A673 (cell line): ENCODE measurements around the gene PRR35. TPM values are rescaled to one million over a fixed set of nuclear protein-coding genes. Genes with fewer than 3 reads are reported as not detected.

Source experiments
- BruUV-seq: library from RNA; stranded (reverse); fragments of 400-500 nt; replicated peaks from 2 replicates; lab custom pipeline; 2021; lab: Mats Ljungman, UMichigan
- CTCF ChIA-PET: fragments of 300-600 bp; sonication (Branson Sonifier 250); formaldehyde crosslinking; loops from one replicate; lab custom pipeline; 2022; ENCODE audit warnings: antibody characterized with exemption; lab: Charles Lee
- POLR2A ChIA-PET: fragments of 300-600 bp; sonication (Branson Sonifier 250); formaldehyde crosslinking; loops from one replicate; lab custom pipeline; 2022; ENCODE audit warnings: antibody characterized with exemption; ENCODE audit not compliant: low non-redundant PET; lab: Charles Lee
- DNase-seq: peaks from one replicate; pipeline ENCODE4 v3.0.0-alpha.2; 2015; ENCODE audit warnings: low spot score
- H3K27ac ChIP-seq: fragments of 200-600 bp; sonication (generic); 2 replicates; pipeline ENCODE4 v1.5.1; 2016; ENCODE audit warnings: mixed run types, low read depth, mild to moderate bottlenecking, mixed read lengths, antibody characterized with exemption, low read length; ENCODE audit not compliant: poor library complexity, severe bottlenecking
- H3K27me3 ChIP-seq: fragments of 200-600 bp; sonication (generic); replicated peaks from 2 replicates; pipeline ENCODE4 v1.6.1; 2017; ENCODE audit warnings: mixed run types, low read depth, mild to moderate bottlenecking, mixed read lengths, antibody characterized with exemption, low read length; ENCODE audit not compliant: insufficient read depth, poor library complexity
- H3K36me3 ChIP-seq: fragments of 200-600 bp; sonication (generic); 2 replicates; pipeline ENCODE4 v1.6.1; 2016; ENCODE audit warnings: mixed run types, mild to moderate bottlenecking, mixed read lengths, antibody characterized with exemption, low read length; ENCODE audit not compliant: insufficient read depth, poor library complexity, severe bottlenecking
- H3K4me1 ChIP-seq: fragments of 200-600 bp; sonication (generic); 2 replicates; pipeline ENCODE4 v1.6.1; 2017; ENCODE audit warnings: mixed run types, mild to moderate bottlenecking, mixed read lengths, antibody characterized with exemption, low read length; ENCODE audit not compliant: insufficient read depth, poor library complexity, severe bottlenecking
- H3K4me3 ChIP-seq: fragments of 200-600 bp; sonication (generic); 2 replicates; pipeline ENCODE4 v1.5.1; 2016; ENCODE audit warnings: low read depth, mixed run types, mild to moderate bottlenecking, mixed read lengths, low read length; ENCODE audit not compliant: poor library complexity, severe bottlenecking
- H3K9me3 ChIP-seq: fragments of 200-600 bp; sonication (generic); 2 replicates; pipeline ENCODE4 v1.6.1; 2016; ENCODE audit warnings: mixed run types, low read depth, mild to moderate bottlenecking, mixed read lengths, antibody characterized with exemption, low read length; ENCODE audit not compliant: poor library complexity, severe bottlenecking
- CTCF ChIP-seq: fragments of 300-800, 200-600 bp; sonication (generic); conservative IDR thresholded peaks from 2 replicates; pipeline ENCODE4 v1.5.1; 2017; ENCODE audit warnings: low read depth, mild to moderate bottlenecking, antibody characterized with exemption, low read length, moderate library complexity, mixed read lengths
- EZH2 ChIP-seq: fragments of 200-600 bp; sonication (generic); IDR thresholded peaks from 2 replicates; pipeline ENCODE4 v1.6.1; 2017; ENCODE audit warnings: borderline replicate concordance, low read depth, mild to moderate bottlenecking, mixed read lengths, antibody characterized with exemption, low read length; ENCODE audit not compliant: poor library complexity, severe bottlenecking
- intact Hi-C: fragments of 100-400 bp; cut with micrococcal nuclease; formaldehyde crosslinking; loops from one replicate; pipeline ENCODE4 v1.10.0; 2022; ENCODE audit not compliant: unreplicated experiment
- total RNA-seq: library from RNA; stranded (reverse); gene quantifications from 2 replicates; pipeline ENCODE4 v1.2.3, GENCODE V29; 2021

Gene PRR35
- total RNA-seq, 1 experiment from 2014 or later = not detected

DNA sequence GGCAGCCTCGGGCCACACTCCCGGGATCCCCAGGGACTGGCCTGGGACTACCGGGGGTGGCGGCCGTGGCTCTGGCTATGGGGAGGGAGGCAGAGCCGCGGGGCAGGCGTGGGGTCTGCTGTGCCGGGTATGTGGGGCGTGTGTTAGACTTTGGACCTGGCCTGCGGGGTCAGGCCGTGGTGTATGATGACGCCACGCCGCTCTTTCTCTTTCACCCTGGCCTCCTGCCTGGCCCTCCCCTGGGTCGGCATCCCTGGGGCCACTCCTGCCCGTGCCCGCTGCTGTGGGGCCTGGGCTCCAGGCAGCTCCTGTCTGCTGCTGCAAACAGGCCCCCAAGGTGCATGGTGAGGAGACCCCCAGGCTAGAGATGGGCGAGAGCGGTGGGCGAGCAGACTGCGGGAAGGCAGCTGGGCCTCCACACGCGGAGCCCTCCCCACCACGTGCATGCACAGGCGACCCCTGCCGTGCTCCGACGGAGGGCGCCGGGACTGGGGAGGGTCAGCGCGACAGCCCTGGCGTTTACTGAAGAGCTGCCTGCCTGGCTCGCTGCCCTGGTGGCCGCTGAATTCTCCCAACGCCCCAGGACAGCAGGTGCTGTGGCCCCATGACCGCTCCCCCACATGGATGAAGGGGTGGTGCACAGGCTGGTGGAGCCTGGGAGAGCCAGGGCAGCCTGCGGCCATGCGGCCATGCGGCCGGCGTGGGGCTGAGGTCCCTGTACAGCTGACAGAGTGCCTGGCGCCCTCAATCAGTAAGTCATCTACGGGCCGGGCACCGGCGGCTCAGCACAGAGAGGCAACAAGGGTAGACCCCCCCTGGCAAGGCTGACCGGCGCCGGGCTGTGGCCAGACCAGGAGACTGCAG is 16.7 kb upstream of the PRR35 start:
- intact Hi-C loops = no loop called here
- no TSS peak for BruUV-seq
- no peak for TF ChIP-seq EZH2
- no peak for TF ChIP-seq CTCF
- Histone ChIP-seq H3K27me3 (no peaks in the 10 kb centered on the region), H3K27ac (no peak overlapping the region), H3K4me1 (no peaks in the 10 kb centered on the region), H3K36me3 (peaks cover 3% of the 10 kb centered on the region), H3K4me3 (no peak overlapping the region), H3K9me3 (no peaks in the 10 kb centered on the region)
- POLR2A ChIA-PET = no interaction called here
- no peak for DNase-seq
- CTCF ChIA-PET = no interaction called here

GRCh38 chr16:544517-544916 is 15.7 kb upstream of the PRR35 start:
- intact Hi-C loops = no loop called here
- Histone ChIP-seq H3K27me3 (no peaks in the 10 kb centered on the region), H3K4me3 (no peak overlapping the region), H3K9me3 (no peaks in the 10 kb centered on the region), H3K27ac (no peak overlapping the region), H3K4me1 (no peaks in the 10 kb centered on the region), H3K36me3 (peaks cover 3% of the 10 kb centered on the region)
- TF ChIP-seq EZH2 (no peak), CTCF (no peak)
- ChIA-PET CTCF (no interaction called here), POLR2A (no interaction called here)
- no TSS peak for BruUV-seq
- no peak for DNase-seq

GRCh38 chr16:546909-547770 is 13.1 kb upstream of the PRR35 start:
- peaks cover 12% of the 10 kb centered on the region for H3K36me3 ChIP-seq
- ChIA-PET POLR2A (no interaction called here), CTCF (interaction anchor here (0.6 kb wide), 1 partner anchor 16 kb away, joined by 5 read pairs; no protein-coding TSS in a partner anchor)
- no peak overlapping the region for H3K27ac ChIP-seq
- no peak overlapping the region for H3K4me3 ChIP-seq
- H3K4me1 ChIP-seq = no peaks in the 10 kb centered on the region
- BruUV-seq = no TSS peak
- intact Hi-C loops = no loop called here
- DNase-seq = peak; percentile 83
- H3K27me3 ChIP-seq = no peaks in the 10 kb centered on the region
- TF ChIP-seq EZH2 (no peak), CTCF (peak; percentile 92)
- H3K9me3 ChIP-seq = no peaks in the 10 kb centered on the region
